22Rv1 (cell line): ENCODE measurements around the gene EVA1C.

Experiments used
- CTCF ChIP-seq: fragments of 450-650 bp; IDR thresholded peaks from 2 replicates; pipeline ENCODE4 v1.5.1; 2017; ENCODE audit warnings: mild to moderate bottlenecking
- ZFX ChIP-seq: fragments of 450-650 bp; IDR thresholded peaks from 2 replicates; pipeline ENCODE4 v1.6.1; 2017; ENCODE audit warnings: antibody characterized with exemption, borderline replicate concordance

GRCh38 chr21:32368386-32368785 lies 44.1 kb upstream of the EVA1C start:
- TF ChIP-seq CTCF = no peak
- no peak for TF ChIP-seq ZFX
